H1 (cell line): ENCODE data around the gene GNL3L. TPM values are rescaled to one million over a fixed set of nuclear protein-coding genes. Genes with fewer than 3 reads are reported as not detected.

Experiments used
- RAD21 ChIP-seq, 2 experiments: IDR thresholded peaks in 1 of 2; conservative IDR thresholded peaks in 1 of 2; 2 replicates each; pipeline ENCODE4 v1.6.1; 2011; ENCODE audit warnings: low read depth in 2 of 2, low read length in 2 of 2, improper control_type of control experiment in 1 of 2, inconsistent platforms in 1 of 2, mild to moderate bottlenecking in 1 of 2, moderate library complexity in 1 of 2
- RNF2 ChIP-seq: fragments of 200-900, 300-1000 bp; sonication (generic); IDR thresholded peaks from 2 replicates; pipeline ENCODE4 v1.7.1; 2016; ENCODE audit warnings: borderline replicate concordance, low read depth, mild to moderate bottlenecking, antibody characterized with exemption, low read length; ENCODE audit not compliant: poor library complexity, severe bottlenecking; ENCODE audit errors: missing control alignments
- RXRA ChIP-seq: IDR thresholded peaks from 2 replicates; pipeline ENCODE4 v1.6.1; 2011; ENCODE audit warnings: low read depth, mild to moderate bottlenecking, low read length, moderate library complexity; ENCODE audit not compliant: insufficient read depth
- polyA plus RNA-seq, 7 experiments: library from polyadenylated mRNA; depleted of rRNA in 3 of 7; stranded (reverse) in 5 of 7; unstranded in 2 of 7; fragments of >200 nt in 5 of 7; fragments of 200-250 nt in 2 of 7; gene quantifications; 1 replicate in 5 of 7; 2 replicates in 1 of 7; 4 replicates in 1 of 7; pipeline versions ENCODE4 v1.2.1 to v1.2.3, GENCODE V29; 2011 to 2013; ENCODE audit warnings: missing spikeins in 2 of 7, mixed read lengths in 2 of 7
- total RNA-seq: library from RNA; stranded (reverse); fragmentation: NEBNext Ultra II Directional; extraction: Animal tissue kit (Norgen Biotek cat#: 25700); gene quantifications from 2 replicates; pipeline ENCODE4 v1.2.1, GENCODE V29; 2021

GNL3L gene
- total and polyA plus RNA-seq, 2 of the 8 experiments (the other 6 are each of a cell fraction or from before 2014, with no cell fraction given) = 19.1 to 71.2 TPM

DNA sequence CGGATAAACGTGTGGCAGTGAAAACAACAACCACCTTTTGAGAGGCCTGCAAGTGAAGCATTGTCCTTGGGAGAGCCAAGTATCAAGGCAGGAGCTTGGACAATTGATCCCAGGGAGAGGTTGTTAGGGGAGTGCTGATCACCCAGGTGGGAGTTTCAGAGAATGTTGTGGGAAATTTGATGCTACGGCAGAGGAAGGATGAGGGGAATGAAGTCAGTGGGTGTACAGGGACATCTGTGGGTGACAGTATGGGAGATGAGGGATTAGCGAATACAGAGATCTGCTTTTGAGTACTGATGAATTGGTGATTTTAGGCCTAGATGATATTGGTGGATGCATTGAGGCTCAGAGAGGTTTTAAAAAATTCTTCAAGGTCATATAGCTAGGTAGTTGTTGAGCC is 4.3 kb downstream of the GNL3L start (continued):
- TF ChIP-seq RAD21 (IDR thresholded peaks at IDR 0.05 in 1 of 2, conservative IDR thresholded peaks at IDR 0.05 in 1 of 2; ENCODE audit: low read depth in 2 of 2, low read length in 2 of 2) (no peak), RXRA (no peak), RNF2 (no peak)
